ENCODE results near the gene DNAH2. TPM values are rescaled to one million over a fixed set of nuclear protein-coding genes. Genes with fewer than 3 reads are reported as not detected.
A peak's percentile ranks its signal among the peaks of the same experiment; 100 is the strongest.

DNAH2 gene
- total and polyA plus RNA-seq, 2 of the 13 experiments (the other 11 are each of a cell fraction or from before 2014, with no cell fraction given) = not detected

- TF ChIP-seq ZNF639 (CRISPR knock-in tag; conservative IDR thresholded peaks at IDR 0.05) (no peak), CENPBD1 (CRISPR knock-in tag; IDR thresholded peaks at IDR 0.05; ENCODE audit: borderline replicate concordance, low read depth) (no peak), KDM5B (CRISPR knock-in tag; IDR thresholded peaks at IDR 0.05; ENCODE audit: borderline replicate concordance) (peak; percentile 36; the same call in 1 of the 2 replicates), SP2 (CRISPR knock-in tag; IDR thresholded peaks at IDR 0.05) (no peak; the same call in 1 of the 2 replicates), ZNF761 (CRISPR knock-in tag; conservative IDR thresholded peaks at IDR 0.05) (0 out of 2 replicates have a peak, but pooled peaks have one; percentile 30), PAXIP1 (CRISPR knock-in tag; conservative IDR thresholded peaks at IDR 0.05) (no peak), KDM2A (CRISPR knock-in tag; IDR thresholded peaks at IDR 0.05; ENCODE audit: borderline replicate concordance, low read depth) (peak; percentile 88), ZFP91 (CRISPR knock-in tag; IDR thresholded peaks at IDR 0.05; ENCODE audit: borderline replicate concordance) (peak; percentile 79; the same call in 1 of the 2 replicates), HMGXB4 (CRISPR knock-in tag; IDR thresholded peaks at IDR 0.05; ENCODE audit: borderline replicate concordance in 1 of 2, low read depth in 1 of 2) (peak; percentile 62 to 66; a peak in 2 of 4 replicates), JARID2 (CRISPR knock-in tag; IDR thresholded peaks at IDR 0.05; ENCODE audit: insufficient replicate concordance) (no peak), KLF12 (CRISPR knock-in tag; IDR thresholded peaks at IDR 0.05; ENCODE audit: borderline replicate concordance) (no peak), RFX3 (CRISPR knock-in tag; IDR thresholded peaks at IDR 0.05) (no peak), ZNF30 (CRISPR knock-in tag; IDR thresholded peaks at IDR 0.05) (no peak), ZNF788 (CRISPR knock-in tag; IDR thresholded peaks at IDR 0.05; ENCODE audit: borderline replicate concordance) (peak; percentile 39; the same call in 1 of the 2 replicates), ZNF20 (CRISPR knock-in tag; IDR thresholded peaks at IDR 0.05) (no peak), NKX3-1 (CRISPR knock-in tag; IDR thresholded peaks at IDR 0.05) (no peak), ZNF335 (CRISPR knock-in tag; IDR thresholded peaks at IDR 0.05) (no peak), FOXO1 (CRISPR knock-in tag; IDR thresholded peaks at IDR 0.05) (peak; percentile 82)
These were observed 134.1 kb downstream of the DNAH2 start (continued) for GRCh38 chr17:7851438-7852261.
